Measurements from ENCODE around the gene MAIP1. TPM values are rescaled to one million over a fixed set of nuclear protein-coding genes. Genes with fewer than 3 reads are reported as not detected.

Gene MAIP1
- total RNA-seq, 1 donor, result 23.3 TPM

- DNase-seq (ENCODE audit: low read depth), result no peak
- TF ChIP-seq, protein P1, sequence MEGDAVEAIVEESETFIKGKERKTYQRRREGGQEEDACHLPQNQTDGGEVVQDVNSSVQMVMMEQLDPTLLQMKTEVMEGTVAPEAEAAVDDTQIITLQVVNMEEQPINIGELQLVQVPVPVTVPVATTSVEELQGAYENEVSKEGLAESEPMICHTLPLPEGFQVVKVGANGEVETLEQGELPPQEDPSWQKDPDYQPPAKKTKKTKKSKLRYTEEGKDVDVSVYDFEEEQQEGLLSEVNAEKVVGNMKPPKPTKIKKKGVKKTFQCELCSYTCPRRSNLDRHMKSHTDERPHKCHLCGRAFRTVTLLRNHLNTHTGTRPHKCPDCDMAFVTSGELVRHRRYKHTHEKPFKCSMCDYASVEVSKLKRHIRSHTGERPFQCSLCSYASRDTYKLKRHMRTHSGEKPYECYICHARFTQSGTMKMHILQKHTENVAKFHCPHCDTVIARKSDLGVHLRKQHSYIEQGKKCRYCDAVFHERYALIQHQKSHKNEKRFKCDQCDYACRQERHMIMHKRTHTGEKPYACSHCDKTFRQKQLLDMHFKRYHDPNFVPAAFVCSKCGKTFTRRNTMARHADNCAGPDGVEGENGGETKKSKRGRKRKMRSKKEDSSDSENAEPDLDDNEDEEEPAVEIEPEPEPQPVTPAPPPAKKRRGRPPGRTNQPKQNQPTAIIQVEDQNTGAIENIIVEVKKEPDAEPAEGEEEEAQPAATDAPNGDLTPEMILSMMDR (IDR thresholded peaks at IDR 0.05; ENCODE audit: insufficient read depth, low read length), result no peak
- no peak overlapping the region for H3K4me3 ChIP-seq (ENCODE audit: low read depth, low read length)
Measured at GRCh38 chr2:199966405-199966804, 11.0 kb downstream of the MAIP1 start.

DNA sequence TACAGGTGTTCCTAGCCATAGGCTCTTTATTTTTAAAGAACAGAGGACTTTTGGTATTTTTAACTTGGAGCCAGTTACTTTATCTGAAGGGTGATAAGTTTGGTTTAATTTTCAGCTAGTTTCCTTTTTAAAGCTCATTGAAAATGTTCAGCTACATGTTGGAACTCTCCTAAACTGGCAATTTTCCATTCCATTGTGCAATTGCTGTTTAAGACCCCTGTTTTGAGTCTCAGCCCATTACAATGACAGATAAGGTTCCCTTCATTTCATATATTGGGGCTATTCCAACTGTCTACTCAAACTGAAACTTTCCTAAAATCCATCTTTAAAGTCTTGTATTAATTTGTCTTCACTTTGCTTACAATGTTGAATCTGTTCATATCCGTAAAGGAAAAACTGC lies 11.6 kb downstream of the MAIP1 start:
- DNase-seq (ENCODE audit: low read depth), result no peak
- no peak overlapping the region for H3K4me3 ChIP-seq (ENCODE audit: low read depth, low read length)
- TF ChIP-seq, protein P1 (IDR thresholded peaks at IDR 0.05; ENCODE audit: insufficient read depth, low read length), result no peak

DNA sequence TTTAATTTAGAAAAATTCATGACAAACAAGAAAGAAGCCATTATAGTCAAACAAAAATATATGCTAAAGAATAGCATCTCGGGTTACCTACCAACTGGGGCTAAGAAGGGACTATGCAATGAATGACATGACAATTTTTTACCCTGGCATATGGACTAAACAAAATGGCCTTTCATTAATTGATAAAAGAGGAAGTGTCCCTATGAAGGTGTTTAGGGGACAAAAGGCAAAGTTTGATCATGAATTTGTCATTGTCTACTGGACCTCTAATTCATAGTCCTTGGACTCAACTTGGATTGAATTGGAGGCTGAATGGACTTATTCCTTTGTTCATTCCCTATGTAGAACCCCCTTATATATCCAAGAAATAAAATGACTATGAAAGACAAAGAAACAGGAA lies 12.7 kb downstream of the MAIP1 start:
- TF ChIP-seq, protein P1 (IDR thresholded peaks at IDR 0.05; ENCODE audit: insufficient read depth, low read length), result no peak
- no peak overlapping the region for H3K4me3 ChIP-seq (ENCODE audit: low read depth, low read length)
- DNase-seq (ENCODE audit: low read depth), result no peak

- TF ChIP-seq, protein P1 (IDR thresholded peaks at IDR 0.05; ENCODE audit: insufficient read depth, low read length), result no peak
- no peak overlapping the region for H3K4me3 ChIP-seq (ENCODE audit: low read depth, low read length)
- DNase-seq (ENCODE audit: low read depth), result no peak
Measured at GRCh38 chr2:199972088-199972626, 16.8 kb downstream of the MAIP1 start.

- TF ChIP-seq, protein P1 (IDR thresholded peaks at IDR 0.05; ENCODE audit: insufficient read depth, low read length), result peak; percentile 50
- DNase-seq (ENCODE audit: low read depth), result peak; percentile 77
Measured at GRCh38 chr2:199973703-199974102, 18.3 kb downstream of the MAIP1 start.

DNA sequence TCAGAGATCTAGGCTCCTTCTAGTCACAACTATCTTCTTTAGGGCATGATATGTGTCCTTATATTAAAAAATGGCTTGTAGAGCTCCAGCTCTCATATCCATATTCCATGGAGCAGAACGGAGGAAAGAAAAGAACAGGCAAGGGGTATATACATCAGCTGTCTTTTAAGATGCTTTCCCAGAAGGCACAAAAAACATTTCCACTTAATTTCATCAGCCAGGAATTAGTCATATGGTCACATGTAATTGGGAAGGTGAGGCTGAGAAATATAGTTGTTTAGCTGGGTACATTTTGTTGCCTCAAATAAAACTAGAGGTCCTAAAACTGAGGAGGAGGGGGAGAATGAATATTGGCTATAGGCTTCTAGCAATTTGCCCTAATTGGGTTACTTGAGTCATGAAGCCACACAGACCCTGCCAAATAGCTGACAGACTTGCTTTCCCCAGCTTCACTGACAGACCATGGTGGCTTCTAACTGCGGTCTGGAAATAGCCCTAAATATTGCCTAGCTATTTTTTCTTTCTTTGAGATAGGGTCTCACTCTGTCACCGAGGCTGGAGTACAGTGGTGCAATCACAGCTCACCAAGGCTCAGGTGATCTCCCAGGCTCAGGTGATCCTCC lies 20.0 kb downstream of the MAIP1 start:
- peak; percentile 81 for DNase-seq (ENCODE audit: low read depth)
- TF ChIP-seq, protein P1 (IDR thresholded peaks at IDR 0.05; ENCODE audit: insufficient read depth, low read length), result no peak
- H3K4me3 ChIP-seq (ENCODE audit: low read depth, low read length), result no peak overlapping the region

More at GRCh38 chr2:199973703-199974102, 18.3 kb downstream of the MAIP1 start:
- no peak overlapping the region for H3K4me3 ChIP-seq (ENCODE audit: low read depth, low read length)

Data from fibroblast of the aortic adventitia (primary cell).